HG03378 (cell line): ENCODE measurements around the gene PSME1.
A peak's percentile ranks its signal among the peaks of the same experiment; 100 is the strongest.
"Not testable (repeated sequence)": the region's sequence is repeated elsewhere in the genome, so short reads cannot be mapped to it uniquely, and the experiment has no call there.

Experiments
- ATAC-seq: cut with Tn5 transposase; IDR thresholded peaks from one replicate; pipeline ENCODE4 v1.9.1; 2021; ENCODE audit warnings: mild to moderate bottlenecking, moderate library complexity; ENCODE audit not compliant: unreplicated experiment

Gene PSME1

GRCh38 chr14:24103451-24103850 is 32.5 kb upstream of the PSME1 start:
- no peak for ATAC-seq

- ATAC-seq = not testable (repeated sequence)
Measured at GRCh38 chr14:24105609-24106239, 30.3 kb upstream of the PSME1 start.

GRCh38 chr14:24106672-24107271 is 29.2 kb upstream of the PSME1 start:
- no peak for ATAC-seq

- ATAC-seq = no peak
Measured at GRCh38 chr14:24108336-24108874, 27.6 kb upstream of the PSME1 start.

GRCh38 chr14:24110060-24110459 is 25.9 kb upstream of the PSME1 start:
- no peak for ATAC-seq

GRCh38 chr14:24110523-24110922 is 25.5 kb upstream of the PSME1 start:
- no peak for ATAC-seq

GRCh38 chr14:24113379-24113800 is 22.6 kb upstream of the PSME1 start:
- no peak for ATAC-seq

GRCh38 chr14:24113801-24114531 is 22.0 kb upstream of the PSME1 start:
- ATAC-seq = peak; percentile 34

- ATAC-seq = peak; percentile 89
Measured at GRCh38 chr14:24114532-24115421, 21.2 kb upstream of the PSME1 start, which contains the start of the genes DCAF11 and NRL. DCAF11 (plus strand) TSS chr14:24114777; CDS start chr14:24115595, 818 bp downstream. NRL (minus strand) TSS chr14:24114949; CDS start chr14:24082848, 32,101 bp downstream.

GRCh38 chr14:24115422-24116127 is 20.4 kb upstream of the PSME1 start:
- ATAC-seq = no peak

GRCh38 chr14:24116128-24116814 is 19.7 kb upstream of the PSME1 start:
- ATAC-seq = no peak

- no peak for ATAC-seq
Measured at GRCh38 chr14:24117179-24117578, 18.8 kb upstream of the PSME1 start.

GRCh38 chr14:24119691-24120090 is 16.3 kb upstream of the PSME1 start:
- ATAC-seq = no peak

GRCh38 chr14:24121210-24121609 is 14.8 kb upstream of the PSME1 start:
- no peak for ATAC-seq

GRCh38 chr14:24122416-24122815 is 13.6 kb upstream of the PSME1 start:
- ATAC-seq = no peak

GRCh38 chr14:24122898-24123297 is 13.1 kb upstream of the PSME1 start:
- ATAC-seq = no peak

- ATAC-seq = no peak
Measured at GRCh38 chr14:24123424-24124417, 12.3 kb upstream of the PSME1 start.

- ATAC-seq = no peak
Measured at GRCh38 chr14:24126939-24127338, 9.1 kb upstream of the PSME1 start.
